GM18873 (cell line): ENCODE data around the gene NACC2.
"Not testable (repeated sequence)": the region's sequence is repeated elsewhere in the genome, so short reads cannot be mapped to it uniquely, and the experiment has no call there.

ENCODE experiments used
- ATAC-seq: cut with Tn5 transposase; IDR thresholded peaks from one replicate; pipeline ENCODE4 v1.9.1; 2021; ENCODE audit warnings: mild to moderate bottlenecking, moderate library complexity, moderate number of reproducible peaks; ENCODE audit not compliant: unreplicated experiment, low FRiP score

NACC2 gene

GRCh38 chr9:136111190-136111589 is 16.1 kb upstream of the NACC2 start:
- ATAC-seq, result no peak

- no peak for ATAC-seq
Observed at GRCh38 chr9:136110082-136111061, 15.3 kb upstream of the NACC2 start.

- ATAC-seq, result peak; percentile 55
Observed at GRCh38 chr9:136109351-136110081, 14.4 kb upstream of the NACC2 start.

DNA sequence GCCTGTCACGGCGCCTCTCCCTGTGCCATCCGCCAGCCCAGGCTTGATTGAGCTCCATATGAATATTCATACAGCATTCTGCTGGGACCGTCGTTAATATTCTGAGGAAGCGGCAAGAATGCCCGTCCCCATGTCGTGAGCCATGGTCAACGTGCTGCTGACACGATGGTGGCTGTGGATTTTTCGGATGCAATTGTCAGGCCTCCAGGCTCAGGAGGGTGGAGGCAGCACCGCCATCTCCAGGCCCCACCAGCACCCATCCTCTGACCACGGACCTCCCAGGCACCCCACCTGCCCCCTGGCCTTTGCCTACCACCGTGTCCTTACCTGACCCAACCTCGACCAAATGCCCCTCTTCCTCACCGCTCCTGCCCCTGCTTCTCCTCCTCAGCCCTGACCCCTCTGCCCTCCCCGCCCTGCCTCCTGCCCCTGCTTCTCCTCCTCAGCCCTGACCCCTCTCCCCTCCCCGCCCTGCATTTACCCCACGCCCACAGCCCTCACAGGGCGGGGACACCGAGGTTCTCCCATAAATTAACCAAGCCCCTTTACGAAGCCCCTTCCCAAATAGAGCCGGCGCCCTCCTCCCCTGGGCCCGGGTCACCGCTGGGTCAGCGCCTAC is 13.7 kb upstream of the NACC2 start:
- ATAC-seq, result no peak

DNA sequence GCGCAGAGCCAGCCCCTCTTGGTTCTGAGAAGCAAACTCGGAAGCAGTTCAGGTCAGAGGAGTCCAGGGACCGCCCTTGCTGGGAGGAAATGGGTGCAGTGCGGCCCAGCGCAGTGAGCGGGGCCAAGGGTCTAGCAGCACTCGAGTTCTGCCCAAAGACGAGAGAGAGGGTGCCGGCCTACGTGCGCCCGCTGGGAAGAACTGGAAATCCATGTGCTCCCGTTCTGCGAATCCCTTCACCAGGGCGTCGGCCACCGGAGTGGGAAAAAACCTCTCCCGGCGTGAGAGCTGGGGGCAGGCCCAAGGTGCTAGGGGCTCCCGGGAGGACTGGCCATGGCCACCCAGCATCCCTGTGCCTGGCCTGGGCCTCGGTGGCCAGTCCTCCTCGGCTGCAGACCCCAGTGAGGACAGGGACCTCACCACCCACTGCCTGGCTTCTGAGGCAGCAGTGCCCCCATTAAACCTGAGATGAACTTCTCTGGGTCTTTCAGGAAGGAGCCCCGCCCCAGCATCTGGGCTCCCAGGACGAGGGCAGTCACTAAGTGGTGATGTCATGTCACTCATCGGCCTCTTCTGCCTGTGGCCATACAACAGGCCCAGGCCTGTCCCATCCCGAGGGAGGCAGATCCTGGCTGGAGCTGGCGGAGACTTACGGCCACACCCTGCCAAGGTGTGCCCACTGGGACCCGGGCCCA is 13.0 kb upstream of the NACC2 start:
- no peak for ATAC-seq

- no peak for ATAC-seq
Observed at GRCh38 chr9:136107155-136107952, 12.3 kb upstream of the NACC2 start.

DNA sequence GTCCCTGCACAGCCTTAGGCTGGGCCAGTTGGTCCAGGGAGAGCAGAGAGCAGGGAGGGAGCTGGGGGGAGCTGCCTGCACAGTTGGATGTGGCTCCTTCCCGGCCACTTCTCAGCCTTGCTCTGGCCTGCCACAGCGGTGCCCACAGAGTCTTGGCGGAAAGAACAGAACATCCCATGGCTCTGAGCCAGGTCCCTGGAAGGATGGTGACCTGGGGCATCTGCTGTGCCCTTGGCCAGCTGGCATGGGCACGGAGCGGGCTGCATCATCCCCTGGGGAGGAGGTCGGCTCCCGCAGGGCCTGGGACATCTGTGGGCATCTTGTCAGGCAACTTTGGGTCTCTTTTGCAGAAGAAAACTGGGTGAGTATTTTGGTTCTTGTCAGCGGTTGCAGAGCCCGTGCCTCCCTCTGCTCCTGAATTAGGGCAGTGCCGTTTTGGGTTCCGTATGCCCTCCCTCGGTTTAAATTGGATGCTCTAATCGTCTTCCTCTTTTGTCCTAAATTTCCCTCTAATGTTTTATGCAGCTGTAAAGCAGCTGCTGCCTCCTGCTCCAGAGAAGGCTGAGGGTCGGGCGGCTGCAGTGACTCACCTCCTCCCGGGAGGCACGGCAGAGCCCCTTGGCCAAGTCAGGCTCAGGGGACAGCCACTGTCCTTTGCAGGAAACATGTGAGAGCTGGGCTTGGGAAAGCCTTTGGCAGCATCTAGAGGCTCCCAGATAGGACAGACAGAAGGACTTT is 10.5 kb upstream of the NACC2 start:
- no peak for ATAC-seq

GRCh38 chr9:136104916-136105315 is 9.8 kb upstream of the NACC2 start:
- no peak for ATAC-seq

DNA sequence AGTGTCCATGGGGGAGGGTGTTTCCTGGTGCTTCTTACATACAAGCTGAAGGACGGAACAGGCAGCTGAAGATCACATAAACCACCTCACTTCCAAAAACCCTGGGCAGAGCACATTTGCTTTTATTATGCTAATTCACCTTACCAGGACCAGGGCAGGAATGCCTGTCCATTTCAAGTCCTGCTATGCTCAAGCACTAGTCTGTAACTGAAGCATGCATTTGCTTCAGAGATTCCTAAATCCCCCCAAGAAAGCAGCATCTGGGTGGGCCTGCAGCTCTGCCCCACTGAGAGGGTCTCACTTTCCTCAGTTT is 9.4 kb upstream of the NACC2 start:
- ATAC-seq, result no peak

DNA sequence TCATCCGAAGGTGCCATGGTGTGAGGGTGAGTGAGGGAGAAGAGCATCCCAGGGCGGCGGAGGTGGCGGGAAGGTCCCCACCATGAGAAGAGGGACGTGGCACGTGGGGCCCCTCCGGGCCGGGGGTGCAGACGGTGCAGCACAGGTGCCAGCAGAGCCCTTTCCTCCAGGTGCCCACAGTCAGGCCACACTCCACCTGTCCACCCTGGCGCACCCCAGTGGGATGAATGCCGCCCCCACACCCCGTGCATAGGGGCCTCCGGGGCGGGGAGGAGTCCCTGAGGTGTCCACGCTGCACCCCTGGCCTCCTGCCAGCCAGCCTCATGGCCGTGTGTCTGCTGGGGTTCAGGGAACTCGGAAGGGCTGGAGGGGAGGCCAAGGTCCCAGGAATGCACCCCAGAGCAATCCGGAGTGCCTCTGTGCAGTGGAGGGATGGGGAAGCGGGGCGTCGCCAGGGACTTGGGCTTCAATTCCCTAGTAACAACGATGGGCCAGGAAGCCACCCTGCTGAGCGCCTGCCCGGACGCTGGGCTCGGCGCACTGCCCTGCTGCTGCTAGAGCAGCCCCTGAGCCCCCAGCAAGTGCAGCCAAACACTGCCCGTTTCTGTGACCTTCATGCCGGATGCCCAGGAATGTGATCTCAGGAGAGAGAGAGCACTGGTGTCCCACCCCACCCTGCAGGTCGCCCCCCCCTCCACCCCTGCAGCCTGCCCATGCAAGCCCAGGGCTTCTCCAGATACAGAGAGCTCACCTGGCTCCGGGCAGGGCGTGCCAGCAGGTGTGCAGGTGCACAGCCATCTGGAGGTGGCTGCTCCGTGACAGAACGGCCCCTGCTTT is 8.8 kb upstream of the NACC2 start:
- ATAC-seq, result no peak

GRCh38 chr9:136101615-136102074 is 6.6 kb upstream of the NACC2 start:
- ATAC-seq, result not testable (repeated sequence)

DNA sequence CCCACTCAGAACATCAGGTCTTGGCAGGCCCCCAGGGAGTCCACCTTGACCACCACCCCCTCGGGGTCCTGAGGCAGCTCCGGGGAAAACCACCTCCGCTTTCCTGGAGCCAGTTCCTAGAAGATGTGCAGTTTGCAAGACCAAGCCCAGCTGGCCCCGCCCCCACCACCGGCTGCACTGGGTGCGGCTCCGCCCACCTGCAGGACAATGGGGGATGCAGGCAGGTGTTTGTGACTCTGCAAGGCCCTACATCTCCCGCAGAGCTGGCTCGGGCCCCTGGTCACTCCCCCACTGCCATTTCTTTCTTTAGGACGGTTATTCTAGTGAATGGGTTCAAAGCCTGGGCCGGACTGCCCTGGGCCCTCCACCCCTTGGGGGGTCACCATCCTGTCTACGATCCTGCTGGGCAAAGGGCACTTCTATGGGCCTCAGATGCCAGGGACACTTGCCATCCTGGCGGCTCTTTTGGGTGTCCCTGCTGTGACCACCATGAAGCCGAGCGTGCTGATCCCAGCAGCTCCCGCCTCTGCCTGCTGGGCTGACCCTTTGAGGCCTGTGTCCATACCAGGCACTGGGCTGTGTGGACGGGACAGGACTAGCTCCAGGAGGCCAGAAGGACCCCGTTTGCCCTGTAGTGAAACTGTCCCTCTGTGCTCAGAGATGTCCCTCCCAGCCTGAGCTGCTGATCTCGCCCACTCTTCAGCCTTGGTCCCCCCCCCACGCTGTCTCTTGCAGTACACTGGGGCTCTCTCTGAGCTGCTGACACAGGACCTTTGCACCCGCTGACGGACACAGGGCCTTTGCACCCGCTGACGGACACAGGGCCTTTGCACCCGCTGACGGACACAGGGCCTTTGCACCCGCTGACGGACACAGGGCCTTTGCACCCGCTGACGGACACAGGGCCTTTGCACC is 5.9 kb upstream of the NACC2 start:
- ATAC-seq, result no peak

DNA sequence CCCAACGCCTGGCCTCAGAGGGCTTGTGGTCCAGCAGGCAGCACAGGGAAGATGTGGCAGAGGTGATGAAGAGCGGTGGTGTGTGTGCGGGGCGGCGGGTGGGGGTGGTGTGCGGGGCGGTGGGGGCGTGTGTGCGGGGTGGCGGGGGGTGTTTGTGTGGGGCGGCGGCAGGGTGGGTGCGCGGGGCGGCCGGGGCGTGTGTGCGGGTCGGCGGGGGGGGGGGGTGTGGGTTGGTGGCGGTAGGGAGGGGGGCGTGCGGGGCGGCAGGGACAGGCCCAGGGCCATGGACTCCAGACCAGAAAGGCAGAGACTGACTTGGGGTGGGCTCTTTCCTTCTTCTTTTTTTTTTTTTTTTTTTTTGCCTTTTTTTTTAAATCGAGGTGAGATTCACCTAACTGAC is 4.5 kb upstream of the NACC2 start:
- ATAC-seq, result no peak

DNA sequence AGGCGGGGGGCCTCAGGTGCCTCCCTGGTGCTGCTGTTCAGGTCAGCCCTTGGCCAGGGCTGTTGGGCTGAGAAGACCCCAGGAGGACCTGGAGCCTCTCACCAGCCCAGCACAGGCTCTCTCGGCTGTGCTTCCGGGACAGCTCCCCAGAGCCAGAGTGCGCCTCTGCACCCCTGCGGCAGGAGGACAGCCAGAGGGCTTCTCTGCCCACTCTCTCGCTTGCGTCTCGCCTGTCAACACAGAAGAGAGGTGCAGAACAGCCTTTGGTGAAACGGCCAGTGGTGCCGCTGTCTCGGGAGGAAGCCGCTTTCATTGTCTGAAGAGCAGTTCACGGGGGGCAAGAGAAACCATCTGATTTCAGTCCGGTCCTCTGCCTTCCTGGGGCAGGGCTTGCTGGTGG is 3.8 kb upstream of the NACC2 start:
- ATAC-seq, result no peak

DNA sequence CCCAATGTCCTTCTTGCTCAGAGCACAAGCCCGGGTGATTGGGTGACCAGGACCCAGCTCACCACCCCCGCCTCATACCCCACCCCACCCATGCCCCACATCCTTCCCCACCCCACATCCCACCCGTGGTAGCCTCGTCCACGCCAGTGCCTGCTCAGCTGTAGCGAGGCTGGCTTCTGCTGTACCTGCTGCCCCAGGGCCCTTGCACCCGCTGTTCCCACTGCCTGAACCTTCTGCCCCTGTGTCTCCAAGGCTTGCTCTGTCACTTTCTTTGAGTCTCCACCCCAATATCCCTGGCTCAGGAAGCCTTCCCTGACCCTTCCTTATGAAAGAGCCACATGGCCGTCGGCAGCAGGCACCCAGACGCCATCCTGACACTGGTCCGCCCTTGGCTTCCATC is 3.1 kb upstream of the NACC2 start:
- no peak for ATAC-seq

DNA sequence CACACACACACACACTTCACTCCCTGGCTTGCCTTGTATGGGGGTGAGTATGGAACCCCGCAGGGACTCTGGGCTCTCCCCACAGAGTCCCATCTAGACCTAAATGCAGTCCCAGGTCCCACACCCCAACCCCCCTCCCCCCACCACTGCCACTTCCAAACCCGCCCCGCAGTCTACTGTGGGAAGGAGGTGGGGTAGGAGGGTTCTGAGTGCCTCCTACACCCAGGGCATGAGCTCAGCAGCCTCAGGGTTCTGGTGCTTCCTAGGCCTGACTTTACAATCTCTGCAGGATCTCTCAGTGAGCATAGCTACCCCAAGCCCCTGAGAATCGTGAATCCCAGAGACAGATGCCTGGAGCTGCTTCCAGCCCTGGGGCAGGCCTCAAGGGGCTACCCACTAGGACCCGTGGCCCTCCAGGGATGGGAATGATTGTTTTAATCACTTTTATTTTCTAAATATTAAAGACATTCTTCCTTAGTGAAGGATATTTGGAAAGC is 1.5 kb upstream of the NACC2 start:
- ATAC-seq, result no peak
